ENCODE measurements around the gene SPTBN1.
A peak's percentile ranks its signal among the peaks of the same experiment; 100 is the strongest.

Gene SPTBN1

DNA sequence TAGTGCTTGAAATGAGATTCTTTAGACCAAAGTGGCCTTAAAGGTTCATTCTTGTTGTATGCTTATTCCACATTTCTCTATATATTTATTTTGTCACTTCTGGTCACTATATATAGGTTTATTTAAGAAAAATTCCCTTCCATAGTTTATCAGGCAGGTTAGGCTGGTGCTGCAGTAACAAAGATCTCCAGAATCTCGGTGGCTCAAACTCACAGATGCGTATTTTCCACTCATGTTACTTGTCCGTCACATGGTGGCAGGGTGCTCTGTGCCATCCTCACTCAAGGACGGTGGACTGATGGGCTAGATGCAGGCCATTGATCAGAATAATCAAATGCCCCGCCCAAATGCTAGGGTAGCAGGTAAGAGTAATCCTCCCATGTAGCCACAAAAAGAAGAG, 19.8 kb downstream of the SPTBN1 start:
- no peak for DNase-seq (ENCODE audit: low read depth)
- TF ChIP-seq, protein P1, sequence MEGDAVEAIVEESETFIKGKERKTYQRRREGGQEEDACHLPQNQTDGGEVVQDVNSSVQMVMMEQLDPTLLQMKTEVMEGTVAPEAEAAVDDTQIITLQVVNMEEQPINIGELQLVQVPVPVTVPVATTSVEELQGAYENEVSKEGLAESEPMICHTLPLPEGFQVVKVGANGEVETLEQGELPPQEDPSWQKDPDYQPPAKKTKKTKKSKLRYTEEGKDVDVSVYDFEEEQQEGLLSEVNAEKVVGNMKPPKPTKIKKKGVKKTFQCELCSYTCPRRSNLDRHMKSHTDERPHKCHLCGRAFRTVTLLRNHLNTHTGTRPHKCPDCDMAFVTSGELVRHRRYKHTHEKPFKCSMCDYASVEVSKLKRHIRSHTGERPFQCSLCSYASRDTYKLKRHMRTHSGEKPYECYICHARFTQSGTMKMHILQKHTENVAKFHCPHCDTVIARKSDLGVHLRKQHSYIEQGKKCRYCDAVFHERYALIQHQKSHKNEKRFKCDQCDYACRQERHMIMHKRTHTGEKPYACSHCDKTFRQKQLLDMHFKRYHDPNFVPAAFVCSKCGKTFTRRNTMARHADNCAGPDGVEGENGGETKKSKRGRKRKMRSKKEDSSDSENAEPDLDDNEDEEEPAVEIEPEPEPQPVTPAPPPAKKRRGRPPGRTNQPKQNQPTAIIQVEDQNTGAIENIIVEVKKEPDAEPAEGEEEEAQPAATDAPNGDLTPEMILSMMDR (conservative IDR thresholded peaks at IDR 0.05; ENCODE audit: low read depth, low read length): no peak
- no peak overlapping the region for H3K4me3 ChIP-seq (ENCODE audit: low read depth, low read length)

DNA sequence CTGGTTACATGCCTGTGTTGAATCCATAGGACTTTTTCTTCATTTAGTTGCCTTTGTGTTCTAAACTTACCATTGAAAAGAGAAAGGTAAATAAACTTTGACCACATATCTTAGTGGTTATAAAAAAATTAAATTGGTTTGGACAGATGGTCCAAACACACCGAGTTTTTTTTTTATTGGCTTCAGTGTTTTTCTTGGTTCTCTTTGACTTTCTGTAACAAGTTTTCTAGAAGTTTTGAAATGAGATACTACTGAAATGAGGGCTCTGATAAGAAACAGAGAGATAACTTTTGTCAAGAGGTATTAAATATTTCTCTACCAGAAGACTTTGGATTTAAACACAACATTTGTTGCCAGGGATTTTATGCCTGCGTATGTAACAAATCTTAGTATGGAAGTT, 20.7 kb downstream of the SPTBN1 start:
- TF ChIP-seq, protein P1 (conservative IDR thresholded peaks at IDR 0.05; ENCODE audit: low read depth, low read length): no peak
- H3K4me3 ChIP-seq (ENCODE audit: low read depth, low read length): no peak overlapping the region
- no peak for DNase-seq (ENCODE audit: low read depth)

DNA sequence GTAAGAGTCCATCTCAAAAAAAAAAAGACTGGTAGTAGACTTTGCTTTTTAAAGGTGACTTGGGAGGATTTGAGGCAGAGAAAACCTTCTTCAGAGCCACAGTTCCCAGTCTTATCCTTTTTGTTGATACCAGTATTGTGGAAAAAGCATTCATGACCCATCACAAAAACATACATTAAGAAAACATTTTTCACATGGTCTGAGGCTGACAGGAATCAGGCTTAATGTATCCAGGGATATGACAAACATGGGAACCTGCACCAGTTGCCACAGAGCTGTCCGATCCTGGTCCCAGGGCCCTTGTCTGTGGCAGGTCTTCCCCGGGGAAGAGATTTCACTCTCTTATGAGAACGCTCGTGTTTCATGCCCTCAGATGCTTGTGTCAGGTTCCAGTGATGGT, 21.8 kb downstream of the SPTBN1 start:
- DNase-seq (ENCODE audit: low read depth): no peak
- TF ChIP-seq, protein P1 (conservative IDR thresholded peaks at IDR 0.05; ENCODE audit: low read depth, low read length): no peak
- no peak overlapping the region for H3K4me3 ChIP-seq (ENCODE audit: low read depth, low read length)

DNA sequence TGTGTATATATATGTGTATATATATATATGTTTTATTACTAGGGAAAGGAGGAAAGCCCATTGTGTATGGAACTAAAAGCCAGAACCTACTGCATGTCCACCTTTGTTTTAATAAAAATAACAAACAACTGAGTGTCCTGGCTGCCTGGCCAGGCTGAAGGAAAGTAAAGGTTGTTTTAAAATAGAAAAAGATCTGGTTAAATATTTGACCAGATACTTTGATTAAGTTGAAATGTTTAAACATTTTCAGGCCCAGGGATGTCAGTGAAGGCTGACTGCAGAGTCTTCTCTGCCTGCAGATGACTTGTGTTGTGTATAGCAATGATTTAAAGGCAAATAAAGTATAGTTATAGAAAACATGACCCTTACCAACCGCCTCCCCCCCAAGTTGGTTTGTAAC, 22.8 kb downstream of the SPTBN1 start:
- no peak overlapping the region for H3K4me3 ChIP-seq (ENCODE audit: low read depth, low read length)
- no peak for DNase-seq (ENCODE audit: low read depth)
- TF ChIP-seq, protein P1 (conservative IDR thresholded peaks at IDR 0.05; ENCODE audit: low read depth, low read length): no peak

DNA sequence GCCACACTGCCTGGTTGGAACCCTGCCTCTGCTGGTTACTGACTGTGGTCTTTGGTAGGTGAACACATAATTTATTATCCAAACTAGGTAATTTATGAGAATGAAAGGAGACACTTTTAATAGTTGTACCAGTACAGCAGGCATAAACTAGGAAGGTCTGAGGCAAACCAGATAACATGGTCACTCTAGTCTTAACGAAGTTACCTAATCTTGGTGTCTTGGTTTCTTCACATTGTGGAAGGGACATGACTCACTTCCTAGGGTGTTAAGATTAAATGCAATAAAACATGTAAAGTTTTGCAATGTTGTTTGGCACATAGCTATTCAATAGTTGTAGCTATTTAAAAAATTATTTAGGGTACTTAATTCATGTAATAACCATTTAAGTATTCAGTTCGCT, 23.3 kb downstream of the SPTBN1 start:
- peak; percentile 60 for DNase-seq (ENCODE audit: low read depth)
- TF ChIP-seq, protein P1 (conservative IDR thresholded peaks at IDR 0.05; ENCODE audit: low read depth, low read length): no peak
- no peak overlapping the region for H3K4me3 ChIP-seq (ENCODE audit: low read depth, low read length)

DNA sequence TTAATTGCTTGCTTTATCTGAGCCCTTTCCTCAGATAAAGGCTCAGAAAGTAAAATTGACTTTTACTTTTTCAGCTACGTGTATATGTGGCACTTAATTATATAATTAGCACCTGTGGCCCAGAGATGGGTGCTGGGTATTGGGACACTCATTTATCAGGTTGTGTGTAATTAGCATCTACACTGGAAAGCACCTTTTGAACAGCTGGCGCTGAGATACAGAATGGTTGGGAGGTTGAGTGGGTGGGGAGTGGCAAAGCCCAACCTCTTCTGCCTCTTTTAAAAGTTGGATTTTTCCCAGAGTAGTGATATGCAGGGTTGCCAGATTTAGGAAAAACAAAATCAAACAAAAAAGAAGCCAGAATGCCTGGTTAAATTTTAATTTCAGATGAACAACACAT, 23.9 kb downstream of the SPTBN1 start:
- no peak overlapping the region for H3K4me3 ChIP-seq (ENCODE audit: low read depth, low read length)
- TF ChIP-seq, protein P1 (conservative IDR thresholded peaks at IDR 0.05; ENCODE audit: low read depth, low read length): no peak
- no peak for DNase-seq (ENCODE audit: low read depth)

DNA sequence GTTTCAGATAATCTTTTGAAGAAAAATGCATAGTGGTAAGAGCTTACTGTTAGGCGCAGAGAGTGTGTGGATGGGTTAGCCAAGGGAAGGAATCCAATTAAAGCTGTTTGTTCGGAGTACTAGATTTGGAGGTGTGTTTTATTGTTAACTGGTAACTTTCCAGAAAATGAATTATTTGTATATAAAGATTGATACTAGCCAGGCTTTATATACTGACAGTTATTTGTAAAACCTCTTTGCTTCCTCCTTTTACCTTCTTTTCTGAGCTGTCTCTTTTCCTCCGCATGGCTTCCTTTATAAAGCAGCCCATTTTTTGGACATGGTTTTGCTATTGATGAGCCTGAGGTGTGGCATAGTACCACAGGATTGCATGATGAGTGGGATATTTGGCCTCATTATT, 25.6 kb downstream of the SPTBN1 start:
- TF ChIP-seq, protein P1 (conservative IDR thresholded peaks at IDR 0.05; ENCODE audit: low read depth, low read length): no peak
- no peak for DNase-seq (ENCODE audit: low read depth)
- no peak overlapping the region for H3K4me3 ChIP-seq (ENCODE audit: low read depth, low read length)
